GM12875 (cell line): Measurements from ENCODE around the gene CABCOCO1.

ENCODE experiments used
- H3K4me3 ChIP-seq: one replicate; pipeline ENCODE4 v1.5.1; 2011; ENCODE audit warnings: low read depth, low read length, control low read depth
- CTCF ChIP-seq: IDR thresholded peaks from 2 replicates; pipeline ENCODE4 v1.5.1; 2011; ENCODE audit warnings: low read depth, mild to moderate bottlenecking, control low read depth, inconsistent platforms, low read length, moderate library complexity, borderline replicate concordance; ENCODE audit not compliant: insufficient read depth

The CABCOCO1 gene

GRCh38 chr10:61763778-61764177, 101.0 kb downstream of the CABCOCO1 start:
- no peak overlapping the region for H3K4me3 ChIP-seq
- no peak for TF ChIP-seq CTCF

GRCh38 chr10:61764486-61764885, 101.8 kb downstream of the CABCOCO1 start:
- no peak overlapping the region for H3K4me3 ChIP-seq
- no peak for TF ChIP-seq CTCF

- no peak for TF ChIP-seq CTCF
- H3K4me3 ChIP-seq = no peak overlapping the region
Observed at GRCh38 chr10:61765176-61766087, 102.7 kb downstream of the CABCOCO1 start.

GRCh38 chr10:61766927-61767326, 104.2 kb downstream of the CABCOCO1 start:
- no peak for TF ChIP-seq CTCF
- H3K4me3 ChIP-seq = no peak overlapping the region

GRCh38 chr10:61774031-61774430, 111.3 kb downstream of the CABCOCO1 start:
- no peak overlapping the region for H3K4me3 ChIP-seq
- no peak for TF ChIP-seq CTCF

GRCh38 chr10:61775111-61775510, 112.4 kb downstream of the CABCOCO1 start:
- no peak for TF ChIP-seq CTCF
- H3K4me3 ChIP-seq = no peak overlapping the region

GRCh38 chr10:61776615-61777266, 114.0 kb downstream of the CABCOCO1 start:
- TF ChIP-seq CTCF = no peak
- no peak overlapping the region for H3K4me3 ChIP-seq
